IMR-90 (cell line): ENCODE data around the gene OTOA. TPM values are rescaled to one million over a fixed set of nuclear protein-coding genes. Genes with fewer than 3 reads are reported as not detected.
"Not testable (repeated sequence)": the region's sequence is repeated elsewhere in the genome, so short reads cannot be mapped to it uniquely, and the experiment has no call there.

Source experiments
- ATAC-seq: fragments of 200-7000 bp; cut with Tn5 transposase; 2 replicates; pipeline ENCODE4 v1.9.1; 2020; ENCODE audit warnings: low read depth, mild to moderate bottlenecking, moderate library complexity
- BruUV-seq: library from RNA; stranded (reverse); fragments of 400-500 nt; replicated peaks from 2 replicates; lab custom pipeline; 2021; lab: Mats Ljungman, UMichigan
- CTCF ChIA-PET: fragments of 300-600 bp; formaldehyde crosslinking; extraction: SDS; loops from one replicate; lab custom pipeline; 2021; ENCODE audit warnings: antibody characterized with exemption; lab: Yijun Ruan, JAX
- POLR2A ChIA-PET: fragments of 300-600 bp; sonication (Branson Sonifier 250); formaldehyde crosslinking; loops from one replicate; lab custom pipeline; 2022; ENCODE audit warnings: antibody characterized with exemption; ENCODE audit not compliant: unreplicated experiment; lab: Charles Lee
- DNase-seq: peaks from one replicate; pipeline ENCODE4 v3.0.0; 2013
- H2AFZ ChIP-seq: replicated peaks from 2 replicates; pipeline ENCODE3; 2013; ENCODE audit warnings: low read length, mild to moderate bottlenecking; ENCODE audit not compliant: poor library complexity
- H2AK5ac ChIP-seq: 2 replicates; pipeline ENCODE4 v1.6.1; 2013; ENCODE audit warnings: low read depth, low read length, inconsistent platforms
- H2AK9ac ChIP-seq: replicated peaks from 2 replicates; pipeline ENCODE3; 2013; ENCODE audit warnings: mild to moderate bottlenecking, low read depth, low read length, moderate library complexity; ENCODE audit not compliant: poor library complexity
- H2BK120ac ChIP-seq: 2 replicates; pipeline ENCODE4 v1.6.1; 2013; ENCODE audit warnings: low read depth, low read length, inconsistent platforms
- H2BK15ac ChIP-seq: 3 replicates; pipeline ENCODE4 v1.6.1; 2013; ENCODE audit warnings: low read depth, low read length, inconsistent platforms
- H2BK20ac ChIP-seq: 2 replicates; pipeline ENCODE4 v1.6.1; 2013; ENCODE audit warnings: low read depth, mild to moderate bottlenecking, inconsistent platforms, low read length, moderate library complexity
- H2BK5ac ChIP-seq: 2 replicates; pipeline ENCODE4 v1.6.1; 2013; ENCODE audit warnings: mild to moderate bottlenecking, low read depth, low read length, inconsistent platforms; ENCODE audit not compliant: poor library complexity, severe bottlenecking
- H3K14ac ChIP-seq: replicated peaks from 2 replicates; pipeline ENCODE4 v1.6.1; 2013; ENCODE audit warnings: low read depth, low read length, inconsistent platforms
- H3K18ac ChIP-seq: 2 replicates; pipeline ENCODE4 v1.6.1; 2013; ENCODE audit warnings: low read depth, low read length, control low read depth
- H3K23ac ChIP-seq: 2 replicates; pipeline ENCODE4 v1.6.1; 2013; ENCODE audit warnings: low read depth, low read length, inconsistent platforms
- H3K27ac ChIP-seq: 2 replicates; pipeline ENCODE4 v1.5.1; 2013; ENCODE audit warnings: mild to moderate bottlenecking, control low read depth, low read length; ENCODE audit not compliant: insufficient read depth
- H3K27me3 ChIP-seq: 2 replicates; pipeline ENCODE4 v1.6.1; 2013; ENCODE audit warnings: low read length; ENCODE audit not compliant: control insufficient read depth, insufficient read depth
- H3K36me3 ChIP-seq: 2 replicates; pipeline ENCODE4 v1.6.1; 2013; ENCODE audit warnings: low read length, mixed read lengths; ENCODE audit not compliant: control insufficient read depth, insufficient read depth
- H3K4ac ChIP-seq: 2 replicates; pipeline ENCODE4 v1.6.1; 2013; ENCODE audit warnings: low read depth, low read length, inconsistent platforms
- H3K4me1 ChIP-seq: 2 replicates; pipeline ENCODE4 v1.6.1; 2013; ENCODE audit warnings: low read length, mixed read lengths; ENCODE audit not compliant: control insufficient read depth, insufficient read depth
- H3K4me2 ChIP-seq: 2 replicates; pipeline ENCODE4 v1.6.1; 2013; ENCODE audit warnings: low read depth, mild to moderate bottlenecking, control low read depth, low read length, moderate library complexity
- H3K4me3 ChIP-seq: 2 replicates; pipeline ENCODE4 v1.5.1; 2013; ENCODE audit warnings: low read depth, mild to moderate bottlenecking, control low read depth, low read length, moderate library complexity; ENCODE audit not compliant: insufficient read depth
- H3K56ac ChIP-seq: 2 replicates; pipeline ENCODE4 v1.6.1; 2013; ENCODE audit warnings: low read length, inconsistent platforms; ENCODE audit not compliant: insufficient read depth; ENCODE audit errors: extremely low read depth
- H3K79me1 ChIP-seq, 2 experiments: 2 replicates each; pipeline ENCODE4 v1.6.1; 2013; ENCODE audit warnings: low read length in 2 of 2, inconsistent platforms in 1 of 2, low read depth in 1 of 2
- H3K9ac ChIP-seq: 2 replicates; pipeline ENCODE4 v1.6.1; 2013; ENCODE audit warnings: low read depth, low read length, control low read depth
- H3K9me1 ChIP-seq: 2 replicates; pipeline ENCODE4 v1.6.1; 2013; ENCODE audit warnings: low read length, inconsistent platforms; ENCODE audit not compliant: insufficient read depth
- H3K9me3 ChIP-seq: 2 replicates; pipeline ENCODE4 v1.6.1; 2013; ENCODE audit warnings: low read length; ENCODE audit not compliant: control insufficient read depth, insufficient read depth
- H4K20me1 ChIP-seq: 2 replicates; pipeline ENCODE4 v1.6.1; 2013; ENCODE audit warnings: low read length, inconsistent platforms; ENCODE audit not compliant: insufficient read depth
- H4K5ac ChIP-seq: 2 replicates; pipeline ENCODE4 v1.6.1; 2013; ENCODE audit warnings: mild to moderate bottlenecking, low read depth, low read length, control low read depth
- H4K8ac ChIP-seq, 2 experiments: 2 replicates each; pipeline ENCODE4 v1.6.1; 2013; ENCODE audit warnings: low read depth in 2 of 2, low read length in 2 of 2, control low read depth in 1 of 2, inconsistent platforms in 1 of 2
- H4K91ac ChIP-seq: 2 replicates; pipeline ENCODE4 v1.6.1; 2013; ENCODE audit warnings: low read depth, low read length, inconsistent platforms; ENCODE audit not compliant: insufficient read depth
- WGBS, 2 experiments: methylation state at CpG; one replicate each; pipeline versions ENCODE4 v1.1.5 to v1.1.7; 2013; ENCODE audit warnings: missing lambda C conversion rate in 2 of 2; ENCODE audit not compliant: insufficient read length in 1 of 2; ENCODE audit errors: extremely low coverage in 2 of 2; 5-methylcytosine and 5-hydroxymethylcytosine counted together
- dilution Hi-C: fragments of 300-500 bp; cut with HindIII; formaldehyde crosslinking; loops from one replicate; pipeline ENCODE4 v1.14.3; 2018; ENCODE audit warnings: low sequenced_read_pairs; ENCODE audit not compliant: unreplicated experiment
- in situ Hi-C: fragments of 300-500 bp; cut with MboI; formaldehyde crosslinking; loops from 3 replicates; pipeline ENCODE4 v1.14.3; 2019; ENCODE audit warnings: low sequenced_read_pairs, inconsistent platforms, mixed read lengths
- intact Hi-C: fragments of 100-400 bp; cut with micrococcal nuclease; formaldehyde crosslinking; loops from 2 replicates; pipeline ENCODE4 v1.10.0; 2022
- polyA plus RNA-seq, 3 experiments: library from polyadenylated mRNA; depleted of rRNA; stranded (reverse); fragments of >200 nt; gene quantifications; 2 replicates each; pipeline ENCODE4 v1.2.3, GENCODE V29; 2012; ENCODE audit warnings: low replicate concordance in 1 of 3
- total RNA-seq: library from RNA; depleted of rRNA; stranded (reverse); fragments of >200 nt; gene quantifications from 2 replicates; pipeline ENCODE4 v1.2.3, GENCODE V29; 2012

The OTOA gene
- total and polyA plus RNA-seq, 2 of the 4 experiments (the other 2 are of a cell fraction) = 0.02 TPM; not detected in 1

DNA sequence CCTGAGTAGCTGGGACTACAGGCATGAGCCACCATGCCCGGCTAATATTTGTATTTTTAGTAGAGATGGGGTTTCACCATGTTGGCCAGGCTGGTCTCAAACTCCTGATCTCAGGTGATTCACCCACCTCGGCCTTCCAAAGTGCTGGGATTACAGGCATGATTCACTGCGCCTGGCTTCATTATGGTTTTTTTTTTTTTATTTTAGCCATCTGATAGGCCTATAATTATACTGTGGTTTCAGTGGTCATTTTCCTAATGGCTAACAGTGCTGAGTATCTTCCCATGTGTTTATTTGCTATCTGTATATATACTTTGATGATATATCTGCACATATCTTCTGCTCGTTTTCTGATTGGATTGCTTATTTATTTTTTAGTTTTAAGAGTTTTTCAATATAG, 10.7 kb downstream of the OTOA start:
- H3K79me1 ChIP-seq, H3K27ac ChIP-seq, H2BK20ac ChIP-seq, BruUV-seq, H3K9ac ChIP-seq, H3K14ac ChIP-seq, H2AK5ac ChIP-seq, intact Hi-C loops, H3K9me1 ChIP-seq, H4K5ac ChIP-seq, POLR2A ChIA-PET, H3K18ac ChIP-seq, H4K91ac ChIP-seq, H4K20me1 ChIP-seq, DNase-seq, CTCF ChIA-PET, H2BK15ac ChIP-seq, H3K27me3 ChIP-seq, H3K23ac ChIP-seq, H3K4ac ChIP-seq, H4K8ac ChIP-seq, H3K4me1 ChIP-seq, H3K9me3 ChIP-seq, H3K4me2 ChIP-seq, H2AK9ac ChIP-seq, H3K56ac ChIP-seq, H2BK120ac ChIP-seq, H3K36me3 ChIP-seq, H2AFZ ChIP-seq, ATAC-seq, dilution Hi-C loops, H3K4me3 ChIP-seq, H2BK5ac ChIP-seq: not testable (repeated sequence)
- in situ Hi-C loops = loop anchor here (10.0 kb wide), 1 partner anchor 50 kb away; no protein-coding TSS in a partner anchor
- WGBS, 2 experiments = no CpG with 5 or more reads among the region's 4 CpGs
